NCI-H446 treated with DMSO at 0.1 percent for 48 hours (cell line): Measurements from ENCODE around the gene PTTG1.
A peak's percentile ranks its signal among the peaks of the same experiment; 100 is the strongest.

ENCODE experiments used
- DNase-seq: peaks from one replicate; lab custom pipeline; 2025; lab: John Stamatoyannopoulos, UW

The PTTG1 gene

DNA sequence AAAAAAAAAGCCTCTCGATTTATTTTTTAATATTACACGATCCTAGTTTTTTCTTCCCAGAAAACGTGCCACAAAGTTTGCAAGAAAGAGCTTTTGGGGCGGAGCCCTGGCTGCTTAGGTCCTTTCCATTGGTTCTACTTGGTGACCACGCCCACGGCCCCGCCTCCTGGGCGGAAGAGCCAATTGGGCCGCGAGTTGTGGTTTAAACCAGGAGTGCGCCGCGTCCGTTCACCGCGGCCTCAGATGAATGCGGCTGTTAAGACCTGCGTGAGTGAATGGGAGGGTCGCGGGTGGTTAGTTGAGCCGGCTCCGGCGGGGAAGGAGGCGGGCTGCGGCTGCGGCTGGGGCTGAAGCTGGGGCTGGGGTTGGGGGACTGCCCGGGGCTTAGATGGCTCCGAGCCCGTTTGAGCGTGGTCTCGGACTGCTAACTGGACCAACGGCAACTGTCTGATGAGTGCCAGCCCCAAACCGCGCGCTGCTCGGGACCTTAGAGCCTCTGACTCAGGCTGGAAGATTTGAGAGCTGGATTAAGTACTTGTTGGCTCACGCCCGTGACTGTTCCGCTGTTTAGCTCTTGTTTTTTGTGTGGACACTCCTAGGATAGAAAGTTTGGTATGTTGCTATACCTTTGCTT is at the start of gene PTTG1:
PTTG1 (plus strand) TSS at position 231 of the 634 bp plus-strand sequence. CDS start 458 bp downstream, outside the sequence.
- DNase-seq = peak; percentile 88

DNA sequence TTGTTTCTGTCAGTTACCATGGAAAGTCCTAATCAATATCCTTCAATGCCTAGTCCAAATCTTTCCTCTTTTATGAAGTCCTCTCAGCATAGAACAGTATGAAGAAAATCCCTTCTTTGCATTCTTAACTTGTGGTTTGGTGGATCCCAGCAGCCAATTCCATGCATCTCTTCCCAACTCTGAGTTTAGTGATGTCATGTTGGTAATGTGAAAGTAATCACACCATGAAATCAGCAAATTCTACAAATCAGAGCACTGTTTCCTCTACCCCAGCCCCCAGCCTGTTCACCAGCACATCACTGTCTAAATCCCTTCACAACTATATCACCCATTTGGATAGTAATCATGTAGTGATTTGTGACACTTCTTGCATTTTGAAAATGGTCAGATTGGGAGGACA is 46.5 kb upstream of the PTTG1 start:
- no peak for DNase-seq

- DNase-seq = no peak
Measured at GRCh38 chr5:160375701-160376100, 46.0 kb upstream of the PTTG1 start.

- DNase-seq = no peak
Measured at GRCh38 chr5:160376416-160376815, 45.2 kb upstream of the PTTG1 start.

DNA sequence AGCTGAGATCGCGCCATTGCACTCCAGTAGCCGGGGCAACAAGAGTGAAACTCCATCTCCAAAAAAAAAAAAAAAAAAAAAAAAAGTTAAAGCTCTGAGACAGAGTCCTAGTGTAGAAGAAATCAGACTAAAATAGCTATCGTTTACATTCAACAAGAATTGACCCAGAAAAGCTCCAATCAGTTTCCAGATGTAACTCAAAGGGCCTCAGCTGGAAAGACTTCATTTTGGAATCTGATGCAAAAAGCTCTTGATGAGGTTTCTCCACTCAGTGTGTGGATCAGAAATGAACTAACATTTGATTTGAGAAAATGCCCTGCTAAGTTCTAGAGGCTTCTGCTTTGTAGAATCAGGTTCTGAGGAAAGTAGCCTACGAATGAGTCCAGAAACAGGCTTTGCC is 44.0 kb upstream of the PTTG1 start:
- DNase-seq = no peak

- no peak for DNase-seq
Measured at GRCh38 chr5:160378330-160378729, 43.3 kb upstream of the PTTG1 start.

DNA sequence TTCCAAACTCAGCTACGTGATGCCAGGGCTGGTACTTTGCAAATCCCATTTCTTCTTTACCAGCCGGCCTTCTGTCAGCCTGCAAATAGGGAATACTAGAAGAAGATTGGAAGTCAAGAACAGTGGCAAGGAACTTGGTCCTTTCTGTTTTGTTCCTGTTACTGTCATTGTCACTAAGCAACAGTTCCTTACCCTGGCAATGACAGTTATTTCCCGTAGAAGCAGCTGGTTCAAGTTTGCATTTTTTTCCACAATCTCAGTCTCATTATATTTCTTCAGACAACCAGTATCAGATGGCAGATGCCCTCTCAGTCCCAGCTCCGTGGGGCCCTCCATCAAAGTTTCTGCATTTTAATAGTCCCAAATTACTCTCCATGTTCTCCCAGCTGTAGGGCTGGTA is 42.1 kb upstream of the PTTG1 start:
- DNase-seq = no peak

DNA sequence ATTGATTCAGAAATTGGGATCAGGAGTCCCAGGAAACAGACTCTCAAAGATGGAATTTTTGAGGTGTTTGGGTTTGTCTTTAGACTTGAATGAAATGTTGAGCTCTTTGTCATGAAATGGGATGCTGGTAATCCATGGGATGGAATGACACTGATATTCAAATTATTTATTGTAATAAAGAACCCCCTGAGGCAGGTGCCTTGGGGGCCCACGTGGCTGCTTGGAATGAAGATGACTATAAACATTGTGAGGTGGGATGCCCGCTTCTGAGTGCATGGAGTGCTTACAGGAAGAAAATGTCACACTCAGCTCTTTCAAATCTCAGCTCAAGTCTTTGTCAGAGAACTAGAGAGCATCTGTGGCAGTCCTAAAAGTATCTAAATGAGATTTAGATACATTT is 41.6 kb upstream of the PTTG1 start:
- no peak for DNase-seq

DNA sequence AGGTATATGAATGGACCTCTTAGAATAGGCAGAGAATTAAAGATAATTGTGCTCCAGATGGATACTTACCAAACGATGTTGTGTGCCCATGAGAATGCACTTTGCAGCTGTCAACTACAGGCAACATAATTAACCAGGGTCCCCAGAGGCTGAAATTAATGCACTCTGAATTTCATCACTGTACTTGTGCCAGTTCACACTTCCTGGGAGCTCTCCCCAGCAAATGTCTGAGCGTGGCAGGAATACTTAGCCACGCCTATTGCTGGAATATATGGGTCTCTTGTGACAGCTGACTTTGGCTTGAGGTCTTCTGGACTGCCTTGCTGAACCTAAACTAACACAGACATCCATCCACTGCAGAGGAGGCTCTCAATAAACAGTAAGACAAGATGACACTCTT is 39.3 kb upstream of the PTTG1 start:
- DNase-seq = no peak

DNA sequence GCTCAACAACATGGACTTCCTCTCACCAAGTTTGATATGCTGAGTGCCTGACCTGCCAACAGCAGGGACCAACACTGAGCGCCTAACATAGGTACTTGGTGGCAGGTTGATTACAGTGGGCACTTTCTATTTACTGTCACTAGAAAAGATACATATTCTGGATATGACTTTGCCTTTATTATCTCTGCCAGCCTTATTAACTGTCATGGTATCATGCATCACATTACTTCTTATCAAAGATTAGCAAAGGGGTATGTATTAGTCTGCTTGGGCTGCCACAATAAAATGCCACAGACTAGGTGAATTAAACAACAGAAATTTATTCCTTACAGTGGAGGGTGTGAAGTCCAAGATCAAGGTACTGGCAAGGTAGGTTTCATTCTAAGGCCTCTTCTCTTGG is 37.0 kb upstream of the PTTG1 start:
- DNase-seq = no peak

DNA sequence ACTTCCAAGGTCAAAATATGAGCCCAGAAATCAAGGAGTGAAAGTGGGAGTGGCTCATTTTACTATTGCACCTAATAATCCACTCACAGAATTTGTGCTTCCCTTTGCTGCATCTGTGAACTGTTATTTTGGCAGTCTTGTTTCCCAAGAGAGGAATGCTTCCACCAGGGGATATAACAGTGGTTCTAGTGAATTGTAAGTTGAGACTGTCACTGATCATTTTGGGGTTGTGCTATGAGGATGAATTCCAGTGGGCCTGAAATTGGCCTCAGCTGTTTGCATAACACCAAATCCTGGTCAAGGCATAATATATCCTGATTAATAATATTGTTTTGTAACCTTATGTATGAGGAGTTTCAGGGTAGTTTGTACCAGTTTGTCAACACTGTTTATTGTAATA is 36.2 kb upstream of the PTTG1 start:
- DNase-seq = no peak

DNA sequence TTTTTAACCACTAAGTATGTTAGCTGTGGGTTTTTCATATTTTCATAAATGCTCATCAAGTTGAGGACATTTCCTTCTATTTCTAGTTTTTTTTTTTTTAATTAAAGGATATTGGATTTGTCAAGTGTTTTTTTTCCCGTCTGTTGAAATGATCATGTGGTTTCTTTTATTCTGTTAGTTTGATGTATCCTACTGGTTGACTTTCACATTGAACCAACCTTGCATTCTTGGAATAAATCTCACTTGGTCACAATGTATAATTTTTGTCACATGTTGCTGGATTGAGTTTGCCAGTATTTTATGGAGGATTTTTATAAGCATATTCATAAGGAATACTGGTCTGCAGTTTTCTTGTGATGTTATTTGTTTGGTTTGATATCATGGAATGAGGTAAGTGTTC is 34.2 kb upstream of the PTTG1 start:
- no peak for DNase-seq

DNA sequence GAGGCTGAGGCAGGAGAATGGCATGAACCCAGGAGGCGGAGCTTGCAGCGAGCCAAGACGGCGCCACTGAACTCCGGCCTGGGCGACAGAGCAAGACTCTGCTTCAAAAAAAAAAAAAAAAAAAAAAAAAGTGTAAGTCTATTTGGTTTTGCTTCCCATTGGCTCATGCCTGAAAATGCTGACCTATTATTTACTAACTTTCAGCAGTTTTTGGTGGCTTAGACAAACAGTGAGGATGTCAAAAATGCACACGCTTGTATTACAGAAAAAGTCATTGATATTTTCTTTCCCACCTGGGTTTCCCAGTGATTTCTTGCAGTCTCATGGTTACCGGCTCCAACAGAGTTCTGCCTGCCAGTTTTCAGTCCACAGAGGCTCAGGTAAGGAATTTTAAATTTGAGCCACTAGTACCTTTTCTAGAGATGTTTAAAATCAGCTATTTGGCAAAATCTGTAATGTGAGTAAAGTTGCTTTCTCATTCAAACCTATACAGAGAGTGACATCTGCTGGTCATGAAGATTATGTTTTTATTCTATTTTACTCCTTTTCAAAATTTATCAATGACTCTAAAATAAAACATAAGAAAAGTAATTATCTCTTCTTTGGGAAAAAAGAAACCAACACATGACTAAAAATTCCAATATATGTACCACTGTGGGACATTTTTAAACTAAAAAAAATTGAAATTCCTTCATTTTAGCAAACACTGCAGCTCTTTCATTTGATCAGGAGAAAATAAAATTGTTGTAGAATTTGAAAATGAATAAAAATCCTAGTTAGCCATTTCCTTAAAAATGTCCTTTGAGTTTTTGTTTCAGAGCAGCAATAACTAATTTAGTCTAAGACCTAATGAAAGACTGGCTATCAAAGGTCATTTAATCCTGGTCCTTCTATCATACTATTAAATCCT is 30.6 kb upstream of the PTTG1 start:
- DNase-seq = no peak

DNA sequence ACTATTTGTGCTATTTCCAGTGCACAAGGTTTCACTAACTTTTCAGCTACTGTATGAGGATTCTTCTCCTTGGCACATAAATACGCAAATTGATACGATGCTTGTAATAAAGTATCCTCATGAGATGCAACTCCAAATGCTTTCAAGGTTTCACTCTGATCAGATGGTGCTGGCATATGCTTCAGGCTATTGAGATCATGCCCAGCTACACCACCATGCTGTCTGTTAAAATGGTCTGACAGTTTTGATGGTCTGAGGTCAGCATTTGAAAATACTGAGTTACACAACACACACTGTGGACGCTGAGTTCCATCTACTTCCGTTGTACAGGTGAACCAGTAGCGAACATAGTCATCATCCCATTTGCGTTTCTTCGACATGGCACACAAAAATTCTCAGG is 26.5 kb upstream of the PTTG1 start:
- no peak for DNase-seq

- no peak for DNase-seq
Measured at GRCh38 chr5:160397492-160397891, 24.2 kb upstream of the PTTG1 start.

- DNase-seq = no peak
Measured at GRCh38 chr5:160398806-160399205, 22.8 kb upstream of the PTTG1 start.

DNA sequence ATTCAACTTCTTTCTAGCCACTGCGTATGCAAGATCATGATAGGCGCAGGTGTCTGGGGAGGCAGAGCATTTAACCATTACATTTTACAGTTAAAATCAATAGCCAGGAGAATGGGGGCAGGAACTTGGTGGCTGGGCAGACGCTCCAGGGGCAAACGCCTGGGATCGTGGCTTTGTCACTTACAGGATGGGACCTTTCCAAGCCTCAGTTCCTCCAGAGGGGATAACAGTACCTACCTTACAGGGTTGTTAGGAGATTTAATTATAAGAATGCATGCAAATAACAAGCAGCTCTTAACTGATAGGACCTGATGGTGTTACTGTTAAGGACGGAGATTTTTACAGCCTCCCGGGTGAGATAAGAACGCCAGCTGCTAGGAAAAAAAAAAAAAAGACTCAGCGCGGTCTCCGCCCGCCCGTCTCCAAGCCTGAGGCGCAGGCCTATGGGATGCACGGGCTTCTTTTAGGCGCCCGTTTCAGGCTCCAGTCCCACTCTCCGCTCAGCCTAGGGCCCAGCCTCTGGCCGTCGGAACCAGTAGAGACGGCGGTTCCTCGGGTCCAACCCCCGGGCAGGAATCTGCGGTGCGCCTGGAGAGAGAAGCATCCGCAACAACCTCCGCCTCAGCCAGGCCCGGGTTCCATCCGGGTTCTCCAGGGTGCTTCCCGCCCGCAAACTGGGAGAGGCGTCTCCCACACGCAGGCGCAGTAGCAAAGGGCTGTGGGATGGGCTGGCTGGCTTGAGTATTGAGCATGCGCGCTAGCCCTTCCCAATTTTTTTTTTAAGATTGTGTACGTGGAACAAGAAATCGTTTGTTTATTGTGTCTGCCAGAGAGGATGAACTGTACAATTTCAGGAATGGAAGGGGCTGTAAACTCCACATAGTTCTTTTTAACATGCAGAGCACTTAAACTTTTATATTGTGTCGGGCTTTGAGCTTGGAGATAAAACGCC is 22.0 kb upstream of the PTTG1 start, which contains the start of gene FAM200C:
FAM200C (minus strand) TSS at position 653 of the 952 bp plus-strand sequence. CDS start 4,564 bp downstream, outside the sequence.
- peak; percentile 87 for DNase-seq

GRCh38 chr5:160418561-160419457 is 2.8 kb upstream of the PTTG1 start, which contains the start of gene SLU7:
TSS of gene SLU7 (minus strand) at chr5:160419081. CDS start at chr5:160415294, 3,787 bp downstream.
- DNase-seq = peak; percentile 89

DNA sequence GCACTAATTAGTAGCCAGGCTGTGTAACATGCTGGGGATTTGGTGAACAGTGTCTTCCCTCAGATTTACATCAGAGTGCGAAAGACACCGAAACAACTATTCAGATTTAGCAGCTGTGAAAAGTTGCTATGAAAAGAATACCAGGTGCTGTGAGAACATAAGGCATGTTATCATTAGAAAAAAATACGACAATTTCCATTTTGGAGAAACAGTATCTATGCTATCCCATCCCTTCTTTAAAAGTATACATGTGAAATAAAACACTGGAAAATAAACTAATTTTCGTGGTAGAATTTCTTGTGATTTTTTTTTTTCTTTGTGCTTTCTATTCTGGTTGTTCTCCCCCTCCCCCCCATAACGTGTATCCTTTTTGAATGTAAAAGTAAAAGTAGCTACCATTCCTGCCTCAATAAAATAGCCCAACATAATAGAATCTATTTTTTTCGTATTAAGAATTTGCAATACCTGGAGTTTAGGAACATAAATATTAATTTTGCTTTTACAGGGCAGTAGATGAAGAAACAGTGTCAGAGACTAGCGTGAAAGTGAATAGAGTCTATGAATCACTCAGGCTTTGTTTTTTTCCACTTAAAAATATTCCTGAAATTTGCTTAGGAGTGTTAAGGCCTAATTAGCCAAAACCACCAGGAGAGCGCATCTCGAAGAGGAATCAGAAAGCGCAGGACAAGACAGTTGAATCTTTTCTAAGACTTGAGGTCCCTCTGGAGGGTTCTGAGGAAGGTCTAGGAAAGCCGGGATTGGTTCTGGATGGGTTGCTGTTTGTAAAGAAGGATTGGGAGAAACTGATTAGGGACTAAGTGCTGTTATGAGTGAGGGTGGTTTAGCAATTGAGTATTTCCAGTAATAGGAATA is 2.0 kb upstream of the PTTG1 start:
- no peak for DNase-seq

- DNase-seq = no peak
Measured at GRCh38 chr5:160420331-160420610, 1.4 kb upstream of the PTTG1 start.
